HepG2 (cell line): ENCODE measurements around the gene LAMC1. TPM values are rescaled to one million over a fixed set of nuclear protein-coding genes. Genes with fewer than 3 reads are reported as not detected.
"Not testable (repeated sequence)": the region's sequence is repeated elsewhere in the genome, so short reads cannot be mapped to it uniquely, and the experiment has no call there.

Experiments
- ATAC-seq: fragments of 200-7000 bp; cut with Tn5 transposase; 3 replicates; pipeline ENCODE4 v1.9.1; 2020; ENCODE audit warnings: mild to moderate bottlenecking, moderate library complexity
- BruUV-seq: library from RNA; stranded (reverse); fragments of 400-500 nt; replicated peaks from 2 replicates; lab custom pipeline; 2021; lab: Mats Ljungman, UMichigan
- CTCF ChIA-PET: fragments of 300-600 bp; formaldehyde crosslinking; extraction: SDS; loops from one replicate; lab custom pipeline; 2021; ENCODE audit warnings: low total read pairs, inconsistent platforms, low intra/inter-chr PET ratio; lab: Yijun Ruan, JAX
- POLR2A ChIA-PET: fragments of 350-600 bp; sonication (Branson Sonifier 250); formaldehyde crosslinking; loops from one replicate; lab custom pipeline; 2020; ENCODE audit warnings: antibody characterized with exemption, inconsistent platforms; lab: Yijun Ruan, JAX
- DNase-seq: peaks from one replicate; pipeline ENCODE4 v3.0.0-alpha.2; 2015; ENCODE audit warnings: low spot score
- FAIRE-seq: peaks from 3 replicates; lab custom pipeline; 2011; peaks lifted over from hg19 to GRCh38; lab: Jason Lieb, UNC
- H2AFZ ChIP-seq: one replicate; pipeline ENCODE4 v1.6.1; 2011; ENCODE audit warnings: low read length, inconsistent platforms
- H3K27ac ChIP-seq: fragments of 300-600 bp; 3 replicates; pipeline ENCODE4 v1.8.0; 2011; ENCODE audit warnings: mixed run types, mild to moderate bottlenecking, mixed read lengths, low read length, inconsistent platforms; ENCODE audit not compliant: insufficient read depth; ENCODE audit errors: extremely low read length
- H3K27me3 ChIP-seq, 2 experiments: fragments of 200-600 bp in 1 of 2; 2 replicates in 1 of 2; 3 replicates in 1 of 2; pipeline versions ENCODE4 v1.6.0 to v1.8.0; 2011; ENCODE audit warnings: low read length in 2 of 2, mild to moderate bottlenecking in 2 of 2, moderate library complexity in 2 of 2, inconsistent platforms in 1 of 2; ENCODE audit not compliant: insufficient read depth in 2 of 2, control insufficient read depth in 1 of 2
- H3K36me3 ChIP-seq, 2 experiments: fragments of 200-600 bp in 1 of 2; replicated peaks in 1 of 2; 2 replicates in 1 of 2; 3 replicates in 1 of 2; pipeline versions ENCODE4 v1.5.1 to v1.8.0; 2011; ENCODE audit warnings: low read length in 2 of 2, inconsistent platforms in 1 of 2; ENCODE audit not compliant: insufficient read depth in 2 of 2, control insufficient read depth in 1 of 2
- H3K4me1 ChIP-seq: 2 replicates; pipeline ENCODE4 v1.5.1; 2012; ENCODE audit warnings: low read length, inconsistent platforms; ENCODE audit not compliant: insufficient read depth
- H3K4me2 ChIP-seq: 2 replicates; pipeline ENCODE4 v1.6.0; 2011; ENCODE audit warnings: low read depth, low read length, inconsistent platforms
- H3K4me3 ChIP-seq, 3 experiments: fragments of 200-600 bp in 1 of 3; sonication (generic), shearing (Covaris generic) in 1 of 3; replicated peaks in 1 of 3; 2 replicates each; pipeline ENCODE4 v1.5.1; 2011 to 2016; ENCODE audit warnings: low read length in 3 of 3, inconsistent platforms in 2 of 3, low read depth in 2 of 3, mild to moderate bottlenecking in 2 of 3, control low read depth in 1 of 3, mixed read lengths in 1 of 3; ENCODE audit not compliant: insufficient read depth in 1 of 3
- H3K79me2 ChIP-seq: one replicate; pipeline ENCODE4 v1.6.1; 2011; ENCODE audit warnings: low read length, inconsistent platforms; ENCODE audit not compliant: insufficient read depth
- H3K9ac ChIP-seq: 2 replicates; pipeline ENCODE4 v1.6.0; 2011; ENCODE audit warnings: mild to moderate bottlenecking, low read depth, low read length, inconsistent platforms; ENCODE audit not compliant: insufficient read depth
- H3K9me3 ChIP-seq: 2 replicates; pipeline ENCODE4 v1.5.1; 2012; ENCODE audit warnings: mild to moderate bottlenecking, low read length
- H4K20me1 ChIP-seq: 2 replicates; pipeline ENCODE4 v1.6.0; 2011; ENCODE audit warnings: inconsistent platforms, mild to moderate bottlenecking, low read length, moderate library complexity; ENCODE audit not compliant: insufficient read depth
- MAFK ChIP-seq, 2 experiments: IDR thresholded peaks in 1 of 2; conservative IDR thresholded peaks in 1 of 2; 2 replicates each; pipeline ENCODE4 v1.6.1; 2011; ENCODE audit warnings: improper control_type of control experiment in 2 of 2, low read length in 2 of 2
- NR1H2 ChIP-seq: sonication (generic); formaldehyde crosslinking; IDR thresholded peaks from 2 replicates; pipeline ENCODE4 v1.8.1; 2022; ENCODE audit warnings: low read depth, missing genetic modification reagents, borderline replicate concordance
- RERE ChIP-seq: IDR thresholded peaks from 2 replicates; pipeline ENCODE4 v1.6.1; 2016; ENCODE audit warnings: low read depth, missing genetic modification reagents, missing compliant biosample characterization
- SALL2 ChIP-seq: sonication (generic); formaldehyde crosslinking; IDR thresholded peaks from 2 replicates; pipeline ENCODE4 v1.8.1; 2023; ENCODE audit warnings: mild to moderate bottlenecking, missing genetic modification reagents, inconsistent platforms
- SSRP1 ChIP-seq: IDR thresholded peaks from 2 replicates; pipeline ENCODE4 v1.6.1; 2016; ENCODE audit warnings: control low read depth
- WGBS: methylation state at CpG from one replicate; pipeline ENCODE4 v1.1.6; 2017; ENCODE audit warnings: low lambda C conversion rate; 5-methylcytosine and 5-hydroxymethylcytosine counted together
- in situ Hi-C: cut with HindIII; loops from 2 replicates; pipeline ENCODE4 v1.10.0; 2017; ENCODE audit warnings: low pct_unique_long_range_greater_than_20kb; ENCODE audit not compliant: extremely low pct_ligation_motif_present
- intact Hi-C: fragments of 100-400 bp; cut with micrococcal nuclease; formaldehyde crosslinking; loops from one replicate; pipeline ENCODE4 v1.10.0; 2022; ENCODE audit not compliant: unreplicated experiment
- polyA plus RNA-seq, 8 experiments: library from polyadenylated mRNA; depleted of rRNA in 3 of 8; stranded (reverse) in 7 of 8; unstranded in 1 of 8; fragments of >200 nt; fragmentation: Illumina TruSeq in 4 of 8; extraction: Trizol in 4 of 8; gene quantifications; 2 replicates each; pipeline versions ENCODE4 v1.2.1 to v1.2.3, GENCODE V29; 2011 to 2016; ENCODE audit warnings: low read depth in 4 of 8, missing spikeins in 1 of 8, mixed read lengths in 1 of 8; ENCODE audit not compliant: insufficient read depth in 1 of 8
- total RNA-seq, 5 experiments: library from RNA; depleted of rRNA; stranded (reverse); fragments of >200 nt; fragmentation: Illumina TruSeq; extraction: Trizol; gene quantifications; 2 replicates each; pipeline ENCODE4 v1.2.3, GENCODE V29; 2016; ENCODE audit warnings: low read depth in 1 of 5

LAMC1 gene
- total and polyA plus RNA-seq, 2 of the 13 experiments (the other 11 are each of a cell fraction or from before 2014, with no cell fraction given): 58.5 to 137 TPM

- no peak for TF ChIP-seq RERE (CRISPR knock-in tag)
- no peak for TF ChIP-seq SSRP1 (CRISPR knock-in tag)
- TF ChIP-seq SALL2 (CRISPR knock-in tag): no peak
- no peak for TF ChIP-seq NR1H2 (CRISPR knock-in tag)
These were observed 126.1 kb downstream of the LAMC1 start (continued) for GRCh38 chr1:183149273-183149672.

GRCh38 chr1:183150032-183150431 is 126.8 kb downstream of the LAMC1 start:
- CTCF ChIA-PET, H4K20me1 ChIP-seq, H3K27me3 ChIP-seq, H3K9me3 ChIP-seq, H3K9ac ChIP-seq, FAIRE-seq, intact Hi-C loops, H3K79me2 ChIP-seq, in situ Hi-C loops, H3K4me1 ChIP-seq, H3K36me3 ChIP-seq, BruUV-seq, H2AFZ ChIP-seq, H3K27ac ChIP-seq, ATAC-seq, DNase-seq, H3K4me2 ChIP-seq, POLR2A ChIA-PET, H3K4me3 ChIP-seq: not testable (repeated sequence)
- TF ChIP-seq MAFK (conservative IDR thresholded peaks at IDR 0.05 in 1 of 2, IDR thresholded peaks at IDR 0.05 in 1 of 2; ENCODE audit: low read length in 2 of 2): peak in 1 of 2 experiments; percentile 15; a peak in 1 of 4 replicates
- 70% methylated on average over 1 of the region's 1 CpG for WGBS
